GM23338 (cell line): ENCODE measurements around the gene CRB2. TPM values are rescaled to one million over a fixed set of nuclear protein-coding genes. Genes with fewer than 3 reads are reported as not detected.

ENCODE experiments used
- ATAC-seq: fragments of 200-7000 bp; cut with Tn5 transposase; 3 replicates; pipeline ENCODE4 v1.9.1; 2020
- DNase-seq: peaks from one replicate; pipeline ENCODE4 v3.0.0-alpha.2; 2015; ENCODE audit warnings: low spot score
- H2AFZ ChIP-seq: fragments of 200-600 bp; sonication (generic); 2 replicates; pipeline ENCODE4 v1.8.0; 2016; ENCODE audit warnings: antibody characterized with exemption, mild to moderate bottlenecking, moderate library complexity
- H3F3A ChIP-seq: fragments of 200-600 bp; sonication (generic); replicated peaks from 2 replicates; pipeline ENCODE4 v1.8.0; 2017; ENCODE audit warnings: antibody characterized with exemption, mixed run types, low read depth
- H3K27ac ChIP-seq: fragments of 200-600 bp; sonication (generic); 2 replicates; pipeline ENCODE4 v1.6.1; 2016; ENCODE audit warnings: low read depth
- H3K27me3 ChIP-seq: fragments of 200-600 bp; sonication (generic); 2 replicates; pipeline ENCODE4 v1.8.0; 2016; ENCODE audit warnings: mild to moderate bottlenecking, mixed run types, moderate library complexity; ENCODE audit not compliant: insufficient read depth
- H3K36me3 ChIP-seq: fragments of 200-600 bp; sonication (generic); 2 replicates; pipeline ENCODE4 v1.8.0; 2016; ENCODE audit warnings: mild to moderate bottlenecking; ENCODE audit not compliant: insufficient read depth
- H3K4me1 ChIP-seq: fragments of 200-600 bp; sonication (generic); 2 replicates; pipeline ENCODE4 v1.8.0; 2016; ENCODE audit warnings: mild to moderate bottlenecking, moderate library complexity; ENCODE audit not compliant: insufficient read depth
- H3K4me2 ChIP-seq: fragments of 200-600 bp; sonication (generic); 2 replicates; pipeline ENCODE4 v1.7.1; 2017; ENCODE audit warnings: mixed run types
- H3K4me3 ChIP-seq: fragments of 200-600 bp; sonication (generic); 2 replicates; pipeline ENCODE4 v1.6.1; 2016; ENCODE audit warnings: mixed run types
- H3K79me2 ChIP-seq: fragments of 200-600 bp; sonication (generic); replicated peaks from 2 replicates; pipeline ENCODE4 v1.8.0; 2017; ENCODE audit warnings: mild to moderate bottlenecking; ENCODE audit not compliant: insufficient read depth
- H3K9me2 ChIP-seq: fragments of 200-600 bp; sonication (generic); 2 replicates; pipeline ENCODE4 v1.8.0; 2017; ENCODE audit not compliant: insufficient read depth
- H4K20me1 ChIP-seq: fragments of 200-600 bp; sonication (generic); replicated peaks from 2 replicates; pipeline ENCODE4 v1.8.0; 2017; ENCODE audit warnings: mild to moderate bottlenecking; ENCODE audit not compliant: insufficient read depth
- H3K27ac Mint-ChIP-seq: 2 replicates; pipeline ENCODE4 v1.8.0; 2020; ENCODE audit warnings: inconsistent platforms, mild to moderate bottlenecking, moderate library complexity, mixed read lengths
- H3K27me3 Mint-ChIP-seq: 3 replicates; pipeline ENCODE4 v1.8.0; 2022; ENCODE audit warnings: low read depth, mild to moderate bottlenecking, moderate library complexity, mixed read lengths, inconsistent platforms; ENCODE audit not compliant: insufficient read depth, poor library complexity
- H3K36me3 Mint-ChIP-seq: 3 replicates; pipeline ENCODE4 v1.8.0; 2021; ENCODE audit warnings: low read depth, mild to moderate bottlenecking, inconsistent platforms, moderate library complexity, mixed read lengths
- H3K4me1 Mint-ChIP-seq: 3 replicates; pipeline ENCODE4 v1.8.0; 2020; ENCODE audit warnings: mild to moderate bottlenecking, inconsistent platforms, mixed read lengths
- H3K4me3 Mint-ChIP-seq: 3 replicates; pipeline ENCODE4 v1.8.0; 2021; ENCODE audit warnings: moderate library complexity, mild to moderate bottlenecking, inconsistent platforms, mixed read lengths
- H3K9me3 Mint-ChIP-seq: 3 replicates; pipeline ENCODE4 v1.8.0; 2020; ENCODE audit warnings: moderate library complexity, mild to moderate bottlenecking, inconsistent platforms, mixed read lengths
- CREB1 ChIP-seq: fragments of 250-450 bp; sonication (Bioruptor Pico); IDR thresholded peaks from 2 replicates; pipeline ENCODE4 v1.5.0; 2020; ENCODE audit warnings: low read depth, mild to moderate bottlenecking, moderate library complexity
- EZH2 ChIP-seq: fragments of 200-600 bp; sonication (generic); IDR thresholded peaks from one replicate; pipeline ENCODE4 v1.8.0; 2017; ENCODE audit warnings: antibody characterized with exemption, mild to moderate bottlenecking, low read depth; ENCODE audit not compliant: unreplicated experiment
- EZH2phosphoT487 ChIP-seq: fragments of 200-600 bp; sonication (generic); IDR thresholded peaks from one replicate; pipeline ENCODE4 v1.8.1; 2018; ENCODE audit warnings: antibody characterized with exemption; ENCODE audit not compliant: unreplicated experiment
- JUNB ChIP-seq: IDR thresholded peaks from one replicate; pipeline ENCODE4 v1.6.1; 2016; ENCODE audit warnings: antibody characterized with exemption; ENCODE audit not compliant: unreplicated experiment
- NANOG ChIP-seq: IDR thresholded peaks from 2 replicates; pipeline ENCODE4 v1.6.1; 2016; ENCODE audit warnings: antibody characterized with exemption, borderline replicate concordance
- POLR2AphosphoS5 ChIP-seq: IDR thresholded peaks from 2 replicates; pipeline ENCODE4 v1.6.1; 2016; ENCODE audit warnings: antibody characterized with exemption, low read depth
- ZNF114 ChIP-seq: fragments of 250-450 bp; sonication (Bioruptor Pico); IDR thresholded peaks from 2 replicates; pipeline ENCODE4 v1.5.0; 2020; ENCODE audit warnings: mild to moderate bottlenecking, moderate library complexity
- ZNF331 ChIP-seq: fragments of 250-450 bp; sonication (Bioruptor Pico); IDR thresholded peaks from 2 replicates; pipeline ENCODE4 v1.5.0; 2020; ENCODE audit warnings: low read depth, mild to moderate bottlenecking, moderate library complexity
- polyA plus RNA-seq: library from polyadenylated mRNA; unstranded; fragments of >200 nt; fragmentation: Nextera tagmentation; extraction: Ambion mirVana; gene quantifications from 2 replicates; pipeline ENCODE4 v1.2.1, GENCODE V29; 2016
- total RNA-seq: library from RNA; depleted of rRNA; stranded (reverse); fragments of >200 nt; shearing (Covaris generic); gene quantifications from 2 replicates; pipeline ENCODE4 v1.2.3, GENCODE V29; 2014
- TF ChIP-seq, protein P1 (sequence below): fragments of 250-450 bp; sonication (Bioruptor Pico); IDR thresholded peaks from 2 replicates; pipeline ENCODE4 v1.5.0; 2020; ENCODE audit warnings: mild to moderate bottlenecking, moderate library complexity
- TF ChIP-seq, protein P2 (sequence below): IDR thresholded peaks from 2 replicates; pipeline ENCODE4 v1.6.1; 2016; ENCODE audit warnings: antibody characterized with exemption
- TF ChIP-seq, protein P3 (sequence below): IDR thresholded peaks from one replicate; pipeline ENCODE4 v1.6.1; 2018; ENCODE audit warnings: antibody characterized with exemption; ENCODE audit not compliant: unreplicated experiment

CRB2 gene
- total and polyA plus RNA-seq, 2 experiments from 2014 or later, result 0.34 to 10.2 TPM

DNA sequence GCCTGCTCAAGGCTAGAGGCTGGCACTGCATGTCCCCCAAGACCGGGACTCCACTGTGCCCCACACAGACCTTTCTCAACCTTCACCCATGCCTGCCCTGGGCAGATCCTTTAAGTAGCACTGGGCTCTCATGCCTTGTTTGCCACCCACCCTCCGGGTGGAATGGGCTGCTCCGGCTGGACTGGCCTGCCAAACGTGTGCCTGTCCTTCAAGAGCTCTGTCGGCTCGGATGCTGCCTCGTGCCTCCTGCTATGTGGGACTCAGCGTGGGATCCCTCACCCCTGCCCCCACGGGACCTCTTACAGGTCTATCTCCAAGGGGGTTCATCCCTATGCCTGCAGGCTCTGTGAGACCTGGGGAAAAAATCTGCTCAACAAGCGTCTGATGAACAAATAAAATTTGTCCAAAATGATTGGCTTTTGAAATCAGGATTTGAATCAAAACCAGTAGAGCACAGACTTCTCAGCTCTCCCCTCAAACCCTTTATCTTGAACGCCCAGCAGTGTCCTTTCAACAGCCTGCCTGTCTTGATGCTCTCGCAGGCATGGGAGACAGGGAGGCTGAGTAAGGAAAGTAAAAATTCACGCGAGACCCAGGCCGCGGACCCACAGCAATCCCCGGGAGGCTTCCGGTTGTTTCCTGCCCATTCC lies 56.3 kb downstream of the CRB2 start (continued):
- TF ChIP-seq, protein P1, sequence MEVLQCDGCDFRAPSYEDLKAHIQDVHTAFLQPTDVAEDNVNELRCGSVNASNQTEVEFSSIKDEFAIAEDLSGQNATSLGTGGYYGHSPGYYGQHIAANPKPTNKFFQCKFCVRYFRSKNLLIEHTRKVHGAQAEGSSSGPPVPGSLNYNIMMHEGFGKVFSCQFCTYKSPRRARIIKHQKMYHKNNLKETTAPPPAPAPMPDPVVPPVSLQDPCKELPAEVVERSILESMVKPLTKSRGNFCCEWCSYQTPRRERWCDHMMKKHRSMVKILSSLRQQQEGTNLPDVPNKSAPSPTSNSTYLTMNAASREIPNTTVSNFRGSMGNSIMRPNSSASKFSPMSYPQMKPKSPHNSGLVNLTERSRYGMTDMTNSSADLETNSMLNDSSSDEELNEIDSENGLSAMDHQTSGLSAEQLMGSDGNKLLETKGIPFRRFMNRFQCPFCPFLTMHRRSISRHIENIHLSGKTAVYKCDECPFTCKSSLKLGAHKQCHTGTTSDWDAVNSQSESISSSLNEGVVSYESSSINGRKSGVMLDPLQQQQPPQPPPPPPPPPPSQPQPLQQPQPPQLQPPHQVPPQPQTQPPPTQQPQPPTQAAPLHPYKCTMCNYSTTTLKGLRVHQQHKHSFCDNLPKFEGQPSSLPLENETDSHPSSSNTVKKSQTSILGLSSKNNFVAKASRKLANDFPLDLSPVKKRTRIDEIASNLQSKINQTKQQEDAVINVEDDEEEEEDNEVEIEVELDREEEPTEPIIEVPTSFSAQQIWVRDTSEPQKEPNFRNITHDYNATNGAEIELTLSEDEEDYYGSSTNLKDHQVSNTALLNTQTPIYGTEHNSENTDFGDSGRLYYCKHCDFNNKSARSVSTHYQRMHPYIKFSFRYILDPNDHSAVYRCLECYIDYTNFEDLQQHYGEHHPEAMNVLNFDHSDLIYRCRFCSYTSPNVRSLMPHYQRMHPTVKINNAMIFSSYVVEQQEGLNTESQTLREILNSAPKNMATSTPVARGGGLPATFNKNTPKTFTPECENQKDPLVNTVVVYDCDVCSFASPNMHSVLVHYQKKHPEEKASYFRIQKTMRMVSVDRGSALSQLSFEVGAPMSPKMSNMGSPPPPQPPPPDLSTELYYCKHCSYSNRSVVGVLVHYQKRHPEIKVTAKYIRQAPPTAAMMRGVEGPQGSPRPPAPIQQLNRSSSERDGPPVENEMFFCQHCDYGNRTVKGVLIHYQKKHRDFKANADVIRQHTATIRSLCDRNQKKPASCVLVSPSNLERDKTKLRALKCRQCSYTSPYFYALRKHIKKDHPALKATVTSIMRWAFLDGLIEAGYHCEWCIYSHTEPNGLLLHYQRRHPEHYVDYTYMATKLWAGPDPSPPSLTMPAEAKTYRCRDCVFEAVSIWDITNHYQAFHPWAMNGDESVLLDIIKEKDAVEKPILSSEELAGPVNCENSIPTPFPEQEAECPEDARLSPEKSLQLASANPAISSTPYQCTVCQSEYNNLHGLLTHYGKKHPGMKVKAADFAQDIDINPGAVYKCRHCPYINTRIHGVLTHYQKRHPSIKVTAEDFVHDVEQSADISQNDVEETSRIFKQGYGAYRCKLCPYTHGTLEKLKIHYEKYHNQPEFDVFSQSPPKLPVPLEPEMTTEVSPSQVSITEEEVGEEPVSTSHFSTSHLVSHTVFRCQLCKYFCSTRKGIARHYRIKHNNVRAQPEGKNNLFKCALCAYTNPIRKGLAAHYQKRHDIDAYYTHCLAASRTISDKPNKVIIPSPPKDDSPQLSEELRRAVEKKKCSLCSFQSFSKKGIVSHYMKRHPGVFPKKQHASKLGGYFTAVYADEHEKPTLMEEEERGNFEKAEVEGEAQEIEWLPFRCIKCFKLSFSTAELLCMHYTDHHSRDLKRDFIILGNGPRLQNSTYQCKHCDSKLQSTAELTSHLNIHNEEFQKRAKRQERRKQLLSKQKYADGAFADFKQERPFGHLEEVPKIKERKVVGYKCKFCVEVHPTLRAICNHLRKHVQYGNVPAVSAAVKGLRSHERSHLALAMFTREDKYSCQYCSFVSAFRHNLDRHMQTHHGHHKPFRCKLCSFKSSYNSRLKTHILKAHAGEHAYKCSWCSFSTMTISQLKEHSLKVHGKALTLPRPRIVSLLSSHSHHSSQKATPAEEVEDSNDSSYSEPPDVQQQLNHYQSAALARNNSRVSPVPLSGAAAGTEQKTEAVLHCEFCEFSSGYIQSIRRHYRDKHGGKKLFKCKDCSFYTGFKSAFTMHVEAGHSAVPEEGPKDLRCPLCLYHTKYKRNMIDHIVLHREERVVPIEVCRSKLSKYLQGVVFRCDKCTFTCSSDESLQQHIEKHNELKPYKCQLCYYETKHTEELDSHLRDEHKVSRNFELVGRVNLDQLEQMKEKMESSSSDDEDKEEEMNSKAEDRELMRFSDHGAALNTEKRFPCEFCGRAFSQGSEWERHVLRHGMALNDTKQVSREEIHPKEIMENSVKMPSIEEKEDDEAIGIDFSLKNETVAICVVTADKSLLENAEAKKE, result no peak
- TF ChIP-seq EZH2, result no peak
- no peak for TF ChIP-seq EZH2phosphoT487
- TF ChIP-seq, protein P2, sequence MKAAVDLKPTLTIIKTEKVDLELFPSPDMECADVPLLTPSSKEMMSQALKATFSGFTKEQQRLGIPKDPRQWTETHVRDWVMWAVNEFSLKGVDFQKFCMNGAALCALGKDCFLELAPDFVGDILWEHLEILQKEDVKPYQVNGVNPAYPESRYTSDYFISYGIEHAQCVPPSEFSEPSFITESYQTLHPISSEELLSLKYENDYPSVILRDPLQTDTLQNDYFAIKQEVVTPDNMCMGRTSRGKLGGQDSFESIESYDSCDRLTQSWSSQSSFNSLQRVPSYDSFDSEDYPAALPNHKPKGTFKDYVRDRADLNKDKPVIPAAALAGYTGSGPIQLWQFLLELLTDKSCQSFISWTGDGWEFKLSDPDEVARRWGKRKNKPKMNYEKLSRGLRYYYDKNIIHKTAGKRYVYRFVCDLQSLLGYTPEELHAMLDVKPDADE, result no peak
- TF ChIP-seq ZNF331 (CRISPR knock-in tag), result no peak
- TF ChIP-seq CREB1 (CRISPR knock-in tag), result no peak
- no peak for TF ChIP-seq ZNF114 (CRISPR knock-in tag)

DNA sequence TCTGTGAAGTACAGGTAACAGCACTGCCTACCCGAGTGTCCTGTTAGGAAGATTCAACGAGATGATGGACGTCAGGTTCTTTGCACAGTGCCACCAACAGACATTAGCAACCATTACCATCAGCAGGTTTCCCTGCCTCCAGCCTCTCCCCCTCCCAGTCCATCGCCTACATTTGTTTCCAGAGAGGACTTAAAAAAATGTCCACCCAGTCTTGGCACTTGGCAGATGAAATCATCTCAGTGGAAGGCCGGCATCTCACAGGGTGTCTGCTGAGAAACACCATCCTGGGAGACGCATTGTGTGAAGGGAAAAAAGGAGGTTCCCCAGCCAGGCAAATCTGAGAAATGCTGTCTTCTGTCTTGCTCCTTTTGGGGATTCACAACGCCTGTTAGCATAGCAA lies 58.2 kb downstream of the CRB2 start:
- no peak overlapping the region for H3K4me3 ChIP-seq
- DNase-seq (no peak), ATAC-seq (no peak)
- Mint-ChIP-seq H3K4me3 (no peak overlapping the region), H3K36me3 (no peaks in the 10 kb centered on the region), H3K27ac (no peak overlapping the region), H3K4me1 (peaks cover 14% of the 10 kb centered on the region), H3K27me3 (peaks cover 7% of the 10 kb centered on the region), H3K9me3 (no peaks in the 10 kb centered on the region)
- H3K36me3 ChIP-seq, result no peaks in the 10 kb centered on the region
- peak overlapping the region; percentile 20; the same call in 1 of the 2 replicates for H3K4me2 ChIP-seq
- no peaks in the 10 kb centered on the region for H4K20me1 ChIP-seq
- H3K27me3 ChIP-seq, result no peaks in the 10 kb centered on the region
- no peaks in the 10 kb centered on the region for H3K9me2 ChIP-seq
- no peaks in the 10 kb centered on the region for H3K79me2 ChIP-seq
- no peak overlapping the region for H3K27ac ChIP-seq
- no peak overlapping the region for H2AFZ ChIP-seq
- peaks cover 12% of the 10 kb centered on the region for H3K4me1 ChIP-seq
- H3F3A ChIP-seq, result no peaks in the 10 kb centered on the region; the same call in 1 of the 2 replicates
- no peak for TF ChIP-seq JUNB
- TF ChIP-seq, protein P3, sequence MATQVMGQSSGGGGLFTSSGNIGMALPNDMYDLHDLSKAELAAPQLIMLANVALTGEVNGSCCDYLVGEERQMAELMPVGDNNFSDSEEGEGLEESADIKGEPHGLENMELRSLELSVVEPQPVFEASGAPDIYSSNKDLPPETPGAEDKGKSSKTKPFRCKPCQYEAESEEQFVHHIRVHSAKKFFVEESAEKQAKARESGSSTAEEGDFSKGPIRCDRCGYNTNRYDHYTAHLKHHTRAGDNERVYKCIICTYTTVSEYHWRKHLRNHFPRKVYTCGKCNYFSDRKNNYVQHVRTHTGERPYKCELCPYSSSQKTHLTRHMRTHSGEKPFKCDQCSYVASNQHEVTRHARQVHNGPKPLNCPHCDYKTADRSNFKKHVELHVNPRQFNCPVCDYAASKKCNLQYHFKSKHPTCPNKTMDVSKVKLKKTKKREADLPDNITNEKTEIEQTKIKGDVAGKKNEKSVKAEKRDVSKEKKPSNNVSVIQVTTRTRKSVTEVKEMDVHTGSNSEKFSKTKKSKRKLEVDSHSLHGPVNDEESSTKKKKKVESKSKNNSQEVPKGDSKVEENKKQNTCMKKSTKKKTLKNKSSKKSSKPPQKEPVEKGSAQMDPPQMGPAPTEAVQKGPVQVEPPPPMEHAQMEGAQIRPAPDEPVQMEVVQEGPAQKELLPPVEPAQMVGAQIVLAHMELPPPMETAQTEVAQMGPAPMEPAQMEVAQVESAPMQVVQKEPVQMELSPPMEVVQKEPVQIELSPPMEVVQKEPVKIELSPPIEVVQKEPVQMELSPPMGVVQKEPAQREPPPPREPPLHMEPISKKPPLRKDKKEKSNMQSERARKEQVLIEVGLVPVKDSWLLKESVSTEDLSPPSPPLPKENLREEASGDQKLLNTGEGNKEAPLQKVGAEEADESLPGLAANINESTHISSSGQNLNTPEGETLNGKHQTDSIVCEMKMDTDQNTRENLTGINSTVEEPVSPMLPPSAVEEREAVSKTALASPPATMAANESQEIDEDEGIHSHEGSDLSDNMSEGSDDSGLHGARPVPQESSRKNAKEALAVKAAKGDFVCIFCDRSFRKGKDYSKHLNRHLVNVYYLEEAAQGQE, result no peak
- TF ChIP-seq, protein P2, result no peak
- TF ChIP-seq CREB1 (CRISPR knock-in tag), result no peak
- TF ChIP-seq POLR2AphosphoS5, result no peak
- no peak for TF ChIP-seq NANOG
- no peak for TF ChIP-seq ZNF331 (CRISPR knock-in tag)
- no peak for TF ChIP-seq EZH2
